NCI-H1436 treated with DMSO at 0.1 percent for 48 hours (cell line): ENCODE results near the gene AP5Z1.

Source experiments
- DNase-seq: peaks from one replicate; lab custom pipeline; 2025; lab: John Stamatoyannopoulos, UW

The AP5Z1 gene

DNA sequence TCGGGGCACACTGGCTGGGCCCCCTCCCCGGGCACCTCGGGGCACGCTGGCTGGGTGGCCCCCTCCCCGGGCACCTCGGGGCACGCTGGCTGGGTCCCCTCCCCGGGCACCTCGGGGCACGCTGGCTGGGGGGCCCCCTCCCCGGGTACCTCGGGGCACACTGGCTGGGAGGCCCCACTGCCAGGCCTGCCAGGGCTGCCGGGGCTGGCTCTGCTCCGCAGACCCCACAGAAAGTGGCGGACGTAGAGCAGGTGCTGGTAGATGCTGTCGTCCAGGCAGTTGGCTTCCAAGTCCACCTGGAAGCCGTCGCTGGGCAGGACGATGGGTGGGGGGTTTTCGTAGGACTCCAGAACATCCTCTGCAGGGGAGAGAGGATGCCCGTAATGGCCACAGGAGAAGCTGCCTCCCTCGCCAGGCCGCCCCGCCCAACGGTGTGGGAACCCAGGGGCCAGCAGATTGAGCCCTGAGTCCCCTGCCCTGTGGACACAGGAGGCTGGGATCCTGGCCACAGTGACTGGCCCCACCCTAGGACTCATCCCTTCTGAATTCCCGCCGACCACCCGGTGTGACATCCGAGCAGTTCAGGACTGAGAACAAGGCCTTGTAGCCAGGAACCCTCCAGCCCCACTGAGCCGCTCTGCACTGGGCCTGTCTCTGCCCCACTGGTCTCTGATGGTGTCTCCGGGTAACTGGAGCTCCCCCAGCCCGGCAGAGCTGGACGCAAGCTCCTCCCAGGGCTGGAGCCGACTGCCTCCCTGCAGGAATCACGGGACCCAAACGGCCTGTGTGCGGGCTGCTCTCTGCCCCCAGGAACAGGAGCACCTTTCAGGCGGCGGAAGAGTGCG, 28.2 kb downstream of the AP5Z1 start:
- no peak for DNase-seq

DNA sequence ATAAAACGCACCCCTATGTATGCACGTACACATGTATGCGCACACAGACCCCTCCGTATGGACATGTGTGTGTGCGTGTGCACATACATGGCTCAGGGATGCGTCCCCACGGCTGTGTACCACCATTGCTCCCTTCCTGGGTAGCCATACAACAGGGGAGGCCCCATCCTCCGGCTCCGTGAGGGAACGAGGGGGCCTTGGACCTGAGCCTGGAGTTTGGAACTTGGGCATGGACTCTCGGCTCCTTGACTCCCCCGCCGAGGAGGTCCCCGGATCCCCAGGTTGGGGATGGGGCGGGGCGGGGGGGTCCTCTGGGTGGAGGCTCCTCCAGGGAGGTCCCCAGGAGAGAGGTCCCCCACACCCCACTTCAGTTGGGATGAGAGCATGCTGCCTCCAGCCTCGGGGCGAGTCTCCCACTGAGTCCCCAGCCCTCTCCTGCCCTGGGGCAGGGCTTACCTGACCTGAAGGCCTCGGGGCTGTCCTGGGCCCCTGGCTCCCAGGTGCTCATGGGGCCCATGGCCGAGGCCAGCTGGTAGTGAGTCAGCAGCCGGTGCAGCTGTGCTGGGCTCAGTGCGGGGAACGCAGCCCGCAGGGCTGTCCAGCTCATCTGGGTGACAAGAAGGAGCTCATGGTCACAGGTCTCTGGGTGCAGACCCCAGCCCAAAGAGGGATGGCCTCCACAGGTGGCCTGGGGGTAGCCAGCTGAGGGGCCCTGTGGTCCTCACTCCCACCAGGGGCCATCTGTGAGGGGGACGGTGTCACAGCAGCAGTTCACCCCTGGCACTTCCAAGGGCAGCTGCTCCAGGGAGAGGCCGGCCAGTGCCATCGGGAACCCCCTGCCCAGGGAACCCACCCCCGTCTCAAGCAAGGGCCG, 29.9 kb downstream of the AP5Z1 start:
- no peak for DNase-seq

DNA sequence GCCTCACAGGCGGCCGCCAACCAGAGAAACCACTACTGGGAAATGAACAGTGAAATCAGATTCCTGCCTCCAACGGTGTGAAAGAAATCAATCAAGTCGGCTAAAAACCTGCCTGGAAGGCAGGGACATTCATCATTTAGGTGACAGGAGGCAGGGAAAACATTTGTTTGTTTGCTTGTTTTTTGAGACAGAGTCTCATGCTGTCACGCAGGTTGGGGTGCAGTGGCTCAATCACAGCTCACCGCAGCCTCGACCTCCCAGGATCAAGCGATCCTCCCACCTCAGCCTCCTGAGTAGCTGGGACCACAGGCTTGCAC, 30.5 kb downstream of the AP5Z1 start:
- DNase-seq, result no peak

DNA sequence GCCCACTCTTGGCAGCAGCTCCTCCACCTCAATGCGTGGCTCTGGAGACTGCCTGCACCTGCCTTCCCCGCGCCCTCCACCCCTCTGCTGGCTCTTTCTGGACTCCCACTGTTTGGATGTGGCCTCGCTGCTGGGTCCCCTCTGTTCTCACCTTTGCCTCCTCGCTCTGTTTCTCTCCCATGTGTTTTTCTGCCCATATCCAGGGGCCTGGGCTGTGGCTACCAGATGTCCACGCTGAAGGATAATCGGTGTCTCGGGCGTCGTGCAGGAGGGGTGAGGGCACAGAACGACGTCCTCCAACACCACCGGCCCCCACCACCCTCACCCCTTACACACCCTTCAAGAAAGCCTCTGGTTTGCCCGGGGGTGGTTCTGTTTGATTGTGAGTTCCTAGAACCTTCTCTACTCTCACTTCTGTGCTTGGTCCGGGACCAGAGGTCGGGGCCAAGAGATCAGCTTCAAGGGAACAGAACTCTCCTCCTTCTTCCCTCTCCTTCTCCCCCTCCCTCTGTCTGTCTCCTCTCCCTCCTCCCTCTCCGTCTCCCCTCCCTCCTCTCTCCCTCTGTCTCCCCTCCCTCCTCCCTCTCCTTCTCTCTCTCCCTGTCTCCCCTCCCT, 31.7 kb downstream of the AP5Z1 start:
- DNase-seq, result no peak

DNA sequence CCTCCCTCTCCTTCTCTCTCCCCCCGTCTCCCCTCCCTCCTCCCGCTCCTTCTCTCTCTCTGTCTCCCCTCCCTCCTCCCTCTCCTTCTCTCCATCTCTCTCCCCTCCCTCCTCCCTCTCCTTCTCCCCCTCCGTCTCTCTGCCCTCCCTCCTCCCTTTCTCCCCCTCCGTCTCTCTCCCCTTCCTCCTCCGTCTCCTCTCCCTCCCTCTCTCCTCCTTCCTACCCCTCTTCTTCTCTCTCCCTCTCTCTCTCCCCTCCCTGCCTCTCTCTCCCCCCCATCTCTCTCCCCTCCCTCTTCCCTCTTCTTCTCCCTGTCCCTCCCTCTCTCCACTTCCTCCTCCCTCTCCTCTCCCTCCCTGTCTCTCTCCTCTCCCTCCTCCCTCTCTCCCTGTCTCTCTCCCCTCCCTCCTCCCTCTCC, 32.2 kb downstream of the AP5Z1 start:
- no peak for DNase-seq

DNA sequence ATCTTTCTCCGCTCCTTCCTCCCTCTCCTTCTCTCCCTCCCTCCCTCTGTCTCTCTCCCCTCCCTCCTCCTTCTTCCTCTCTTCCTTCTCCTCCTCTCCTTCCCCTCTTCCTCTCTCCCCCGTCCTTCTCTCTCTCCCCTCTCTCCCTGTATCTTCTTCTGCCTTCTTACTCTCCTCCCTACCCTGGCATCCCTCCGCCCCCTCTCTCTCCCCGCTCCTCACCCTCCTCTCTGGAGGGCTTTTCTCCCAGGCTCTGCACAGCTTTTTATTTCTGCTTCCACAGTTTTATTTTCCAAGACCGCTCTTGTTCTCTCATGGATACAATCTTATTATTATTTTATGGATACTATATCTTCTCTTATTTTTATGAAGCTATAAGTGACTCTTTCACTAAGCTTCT, 32.6 kb downstream of the AP5Z1 start:
- no peak for DNase-seq

DNA sequence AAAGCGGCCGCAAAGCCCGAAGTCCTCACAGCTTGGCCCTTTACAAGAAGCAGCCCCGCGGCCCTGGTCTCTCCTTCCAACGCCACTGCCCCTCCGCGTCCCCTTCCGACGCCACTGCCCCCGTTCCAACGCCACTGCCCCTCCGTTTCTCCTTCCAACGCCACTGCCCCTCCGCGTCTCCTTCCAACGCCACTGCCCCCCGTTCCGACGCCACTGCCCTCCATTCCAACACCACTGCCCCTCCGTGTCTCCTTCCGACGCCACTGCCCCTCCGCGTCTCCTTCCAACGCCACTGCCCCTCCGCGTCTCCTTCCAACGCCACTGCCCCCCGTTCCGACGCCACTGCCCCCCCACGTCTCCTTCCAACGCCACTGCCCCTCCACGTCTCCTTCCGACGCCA, 33.1 kb downstream of the AP5Z1 start:
- DNase-seq, result no peak

DNA sequence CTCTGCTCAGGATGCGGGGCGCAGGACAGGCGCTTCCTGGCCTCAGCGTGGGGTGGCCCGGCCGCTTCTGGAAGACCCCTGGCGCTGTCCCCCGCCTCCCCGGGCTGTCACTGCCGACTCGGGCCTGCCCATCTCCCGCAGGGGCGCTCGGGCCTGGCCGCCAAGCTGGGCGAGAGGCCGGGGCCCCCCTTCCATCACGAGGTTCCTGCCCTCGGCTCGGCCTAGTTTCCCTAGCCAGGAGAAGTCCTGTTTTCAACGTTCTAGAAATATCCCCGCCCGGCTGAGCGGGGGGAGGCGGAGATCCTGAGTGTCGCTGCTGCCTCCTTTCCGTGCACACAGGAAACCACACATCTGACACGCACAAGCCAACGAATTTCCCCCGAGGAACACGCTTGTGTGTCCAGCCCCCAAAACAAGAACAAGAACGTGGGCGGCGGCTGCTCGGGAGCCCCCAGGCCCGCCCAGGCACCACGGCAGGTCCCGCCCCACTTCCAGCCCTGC, 33.7 kb downstream of the AP5Z1 start:
- DNase-seq, result no peak

DNA sequence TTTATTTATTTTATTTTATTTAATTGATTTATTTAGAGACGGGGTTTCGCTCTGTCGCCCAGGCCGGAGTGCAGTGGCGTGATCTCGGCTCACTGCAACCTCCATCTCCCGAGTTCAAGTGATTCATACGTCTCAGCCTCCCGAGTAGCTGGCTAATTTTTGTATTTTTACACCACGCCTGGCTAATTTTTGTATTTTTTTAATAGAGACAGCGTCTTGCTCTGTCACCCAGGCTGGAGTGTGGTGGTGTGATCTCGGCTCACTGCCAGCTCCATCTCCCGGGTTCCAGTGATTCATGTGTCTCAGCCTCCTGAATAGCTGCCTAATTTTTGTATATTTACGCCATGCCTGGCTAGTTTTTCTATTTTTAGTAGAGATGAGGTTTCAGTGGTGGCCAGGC, 34.2 kb downstream of the AP5Z1 start:
- DNase-seq, result no peak

DNA sequence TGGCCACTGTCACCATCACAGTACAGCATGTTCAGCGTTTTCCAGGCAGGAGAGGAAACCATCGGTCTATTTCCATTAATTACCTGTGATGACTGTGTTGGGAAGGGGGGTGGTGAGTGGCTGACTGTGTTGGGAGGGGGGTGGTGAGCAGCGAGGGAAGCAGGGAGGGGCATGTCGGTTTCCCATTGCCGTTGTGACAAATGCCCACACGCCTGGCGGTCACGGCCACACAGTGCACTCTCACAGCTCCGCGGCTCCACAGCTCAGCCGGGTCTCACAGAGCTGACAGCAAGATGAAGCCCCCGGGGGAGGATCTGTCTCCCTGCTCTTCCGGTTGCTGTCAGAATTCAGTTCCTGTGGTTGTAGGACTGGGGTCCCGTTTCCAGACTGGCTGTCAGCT, 39.0 kb downstream of the AP5Z1 start:
- DNase-seq, result no peak

DNA sequence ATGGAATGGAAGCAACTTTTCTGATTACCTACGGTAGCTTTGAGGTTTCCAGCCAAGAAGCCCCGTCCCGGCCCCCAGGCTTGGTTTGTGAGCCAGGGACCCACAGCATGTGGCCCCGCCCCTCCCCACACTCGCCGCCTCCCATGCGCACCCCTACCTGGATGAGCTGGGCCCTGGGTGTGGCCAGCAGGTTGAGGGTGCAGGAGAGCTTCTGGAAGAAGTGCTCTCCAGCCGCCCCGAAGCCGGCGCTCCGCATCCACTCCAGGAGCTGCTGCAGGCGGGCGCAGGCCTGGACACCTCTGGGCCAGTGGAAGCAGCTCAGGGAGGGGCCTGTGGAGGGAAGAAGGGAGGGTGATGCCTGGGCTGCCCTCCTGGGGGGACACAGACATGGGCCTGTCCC, 39.7 kb downstream of the AP5Z1 start:
- DNase-seq, result no peak

DNA sequence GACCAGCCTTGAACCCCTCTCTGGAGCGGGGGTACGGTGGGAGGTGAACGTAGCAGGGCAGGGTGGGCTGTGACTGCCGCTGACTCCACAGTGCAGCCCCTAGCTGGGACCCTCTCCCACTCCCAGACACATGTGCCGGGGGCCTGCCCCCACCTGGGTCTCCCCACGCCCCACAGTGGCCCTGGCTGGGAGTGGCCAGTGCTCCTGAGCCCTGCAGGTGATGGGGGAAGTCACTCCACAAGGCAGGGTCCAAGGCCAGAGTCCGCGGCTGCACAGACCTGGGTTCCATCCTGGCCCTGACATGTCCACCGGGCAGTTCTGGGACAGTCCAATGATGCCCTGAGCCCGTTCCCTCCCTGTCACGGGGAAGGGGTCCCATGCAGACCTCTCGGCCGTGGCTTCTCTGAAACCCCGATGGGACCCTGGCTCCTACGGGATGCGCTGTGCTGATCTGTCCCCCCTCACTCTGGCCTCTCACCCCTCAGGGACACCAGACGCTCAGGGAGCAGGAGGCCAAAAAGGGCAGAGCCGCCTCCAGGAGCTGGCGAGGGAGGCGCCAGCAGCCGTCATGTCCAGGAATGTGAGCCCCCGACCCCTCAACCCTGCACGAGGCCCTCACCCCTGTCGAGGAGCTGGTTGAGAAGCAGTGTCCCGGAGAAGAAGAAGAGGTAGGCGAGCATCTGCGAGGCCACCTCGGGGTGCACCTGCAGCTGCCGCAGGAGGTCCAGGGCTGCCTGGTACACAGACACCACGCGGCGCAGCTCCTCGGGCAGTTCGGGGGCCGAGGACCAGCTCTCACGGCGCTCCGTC, 40.4 kb downstream of the AP5Z1 start:
- no peak for DNase-seq

DNA sequence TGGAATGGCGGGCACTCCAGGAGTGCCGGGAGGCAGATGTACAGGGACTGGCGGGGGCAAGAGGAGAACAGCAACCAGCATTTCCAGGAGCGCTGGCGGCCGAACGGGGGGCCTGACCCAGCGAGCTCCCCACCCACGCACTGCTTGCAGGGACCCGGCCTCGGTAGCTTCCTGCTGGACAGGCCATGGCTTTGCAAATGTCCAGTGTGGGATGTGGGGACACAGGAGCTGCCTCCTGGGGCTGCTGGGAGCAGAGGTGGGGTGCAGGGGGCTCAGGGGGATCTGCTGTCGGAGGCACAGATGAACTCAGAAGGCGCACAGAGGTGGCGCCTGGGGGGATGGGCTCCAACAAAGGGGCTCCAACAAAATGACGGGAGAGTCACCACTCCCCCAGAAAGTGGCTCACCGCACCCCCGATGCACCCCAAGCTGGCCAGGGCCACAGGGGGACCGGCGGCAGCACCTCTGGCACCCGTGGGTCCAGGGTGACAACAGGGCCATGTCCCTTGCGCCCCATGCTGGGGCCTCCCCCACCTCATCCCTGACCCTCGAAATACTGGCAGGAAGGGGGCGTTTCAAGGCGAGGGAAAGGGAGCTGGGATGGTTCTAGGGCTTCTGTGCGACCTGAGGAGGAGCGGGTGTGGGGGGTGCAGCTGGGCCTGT, 41.1 kb downstream of the AP5Z1 start:
- DNase-seq, result no peak

DNA sequence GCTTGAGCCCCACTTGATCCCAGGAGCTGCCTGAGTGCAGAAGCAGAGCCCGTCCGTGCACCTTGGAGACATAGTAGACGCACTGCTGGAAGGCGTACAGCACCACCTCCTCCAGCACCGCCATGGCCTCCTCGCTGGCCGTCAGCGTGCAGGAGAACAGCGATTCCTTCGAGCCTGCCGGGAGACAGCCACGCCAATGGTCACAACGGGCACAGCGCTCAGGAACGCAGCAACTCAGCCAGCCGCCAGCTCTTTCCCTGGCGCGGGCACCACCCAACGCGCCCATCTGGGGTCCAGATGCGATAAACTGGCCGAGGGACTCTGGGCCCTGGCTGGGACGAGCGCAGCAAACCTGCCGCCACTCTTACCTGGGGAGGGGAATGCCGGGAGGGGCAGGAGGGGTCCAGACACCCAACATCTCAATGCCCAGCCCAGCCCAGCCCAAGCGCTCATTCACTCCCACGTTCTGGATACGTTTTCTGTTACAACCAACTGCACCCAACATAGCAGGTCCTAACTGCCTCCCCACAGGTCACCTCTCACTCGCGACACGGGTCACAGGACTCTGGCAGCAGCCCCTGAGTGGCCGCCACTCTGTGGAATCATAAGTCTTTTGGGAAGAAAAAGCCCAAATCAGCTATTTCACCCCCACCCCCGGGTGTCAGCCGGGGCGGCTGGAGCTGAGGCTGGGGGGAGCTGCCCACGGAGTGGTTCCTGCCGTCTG, 41.9 kb downstream of the AP5Z1 start:
- DNase-seq, result no peak

DNA sequence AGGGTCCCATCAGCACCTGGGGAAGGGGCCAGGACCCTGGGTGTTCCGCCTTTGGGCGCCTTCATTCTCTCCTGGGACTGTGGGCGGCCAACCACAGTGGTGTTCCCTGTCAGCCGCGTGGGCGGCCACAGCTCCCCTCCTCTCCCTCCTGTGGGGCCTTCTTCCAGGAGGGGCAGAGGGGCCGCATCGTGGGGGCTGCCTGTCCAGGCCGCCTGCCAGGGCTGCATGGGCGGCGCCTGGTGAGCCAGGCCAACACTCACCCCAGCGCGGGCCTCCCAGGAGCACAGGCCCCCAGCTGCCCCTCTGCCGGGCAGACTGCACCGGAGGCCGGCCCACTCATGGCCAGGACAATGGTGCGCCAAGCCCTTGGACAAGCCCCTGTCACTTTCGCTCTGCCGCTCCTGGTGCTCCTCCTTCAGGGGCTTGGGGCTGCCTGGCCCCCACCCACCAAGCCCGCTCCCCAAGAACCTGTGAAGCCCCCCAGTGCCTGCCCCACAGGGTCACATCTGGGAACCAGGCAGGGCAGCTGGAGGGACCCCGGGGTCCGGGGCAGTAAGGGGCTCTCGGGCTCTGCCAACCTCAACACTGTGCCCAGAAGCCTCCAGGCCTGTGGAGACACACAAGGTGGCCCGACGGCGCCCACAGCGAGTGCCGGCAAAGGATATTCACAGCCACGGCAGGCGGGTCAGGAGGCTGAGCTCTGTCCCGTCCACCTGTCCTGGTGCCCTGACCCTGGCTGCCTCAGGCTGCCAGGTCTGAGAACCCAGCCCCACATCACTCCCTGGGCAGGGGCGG, 42.8 kb downstream of the AP5Z1 start:
- no peak for DNase-seq

DNA sequence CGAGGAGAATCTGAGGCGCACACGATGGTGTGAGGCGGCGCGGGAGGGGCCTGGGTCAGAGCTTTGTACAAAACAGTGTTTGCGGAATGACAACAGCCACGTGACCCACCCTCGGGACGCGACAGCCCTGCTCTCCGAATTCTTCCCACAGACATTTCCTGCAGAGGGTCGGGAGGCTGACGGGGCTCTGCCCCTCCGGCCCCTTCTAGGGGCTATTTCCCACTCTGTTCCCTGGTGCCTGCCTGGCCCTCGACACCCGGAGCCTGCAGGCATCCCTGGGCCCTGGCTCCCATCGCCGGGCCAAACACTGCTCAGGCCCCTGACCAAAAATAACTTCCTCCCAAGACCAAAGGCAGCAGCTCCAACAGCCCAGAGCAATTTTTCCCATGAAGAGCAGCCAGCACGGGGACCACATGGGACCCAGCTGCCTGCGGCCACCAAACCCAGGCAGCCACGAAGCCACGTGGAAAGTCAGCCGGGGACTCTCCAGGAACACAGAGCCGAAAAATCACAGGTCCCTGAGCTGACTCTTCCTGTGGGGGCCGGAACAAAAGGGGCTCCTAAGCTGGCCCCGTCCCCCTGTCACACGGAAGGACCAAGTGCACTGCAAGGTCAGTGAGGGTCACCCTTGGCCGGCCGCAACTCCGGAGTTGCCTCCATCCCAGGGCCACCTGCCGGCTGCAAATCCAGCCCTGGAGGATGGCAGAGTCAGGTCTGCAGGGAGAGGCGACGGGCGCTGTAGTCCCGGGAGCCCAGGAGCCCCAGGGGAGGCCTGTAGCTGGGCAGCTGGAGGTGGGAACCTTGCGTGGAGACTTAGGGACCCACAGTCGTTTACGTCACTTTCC, 44.4 kb downstream of the AP5Z1 start:
- no peak for DNase-seq

DNA sequence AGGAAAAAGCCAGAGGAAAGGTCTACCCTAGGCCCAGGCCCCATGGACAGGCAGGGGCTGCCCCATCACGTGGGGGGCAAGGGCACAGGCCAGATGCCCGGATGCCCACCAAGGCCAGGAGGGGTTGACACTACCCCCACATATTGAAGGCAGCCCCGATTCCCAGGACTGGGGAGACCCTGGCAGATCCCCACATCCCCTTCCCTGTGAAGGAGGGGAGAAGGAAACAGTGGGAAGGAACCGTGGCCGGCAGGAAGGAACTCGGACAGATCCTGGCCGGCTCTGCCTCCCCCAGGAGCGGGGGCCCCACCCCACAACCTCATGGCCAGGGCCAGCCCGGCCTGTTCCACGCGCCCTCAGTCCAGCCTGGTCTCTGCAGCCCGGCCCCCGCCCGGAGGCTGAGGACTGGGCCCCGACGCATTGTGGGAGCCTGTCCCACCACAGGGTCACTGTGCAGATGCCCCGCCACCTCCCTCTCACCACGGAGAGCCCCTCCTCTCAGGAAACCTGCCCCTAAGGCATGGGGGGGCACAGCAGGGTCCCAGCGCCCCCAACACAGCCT, 45.1 kb downstream of the AP5Z1 start:
- DNase-seq, result no peak

DNA sequence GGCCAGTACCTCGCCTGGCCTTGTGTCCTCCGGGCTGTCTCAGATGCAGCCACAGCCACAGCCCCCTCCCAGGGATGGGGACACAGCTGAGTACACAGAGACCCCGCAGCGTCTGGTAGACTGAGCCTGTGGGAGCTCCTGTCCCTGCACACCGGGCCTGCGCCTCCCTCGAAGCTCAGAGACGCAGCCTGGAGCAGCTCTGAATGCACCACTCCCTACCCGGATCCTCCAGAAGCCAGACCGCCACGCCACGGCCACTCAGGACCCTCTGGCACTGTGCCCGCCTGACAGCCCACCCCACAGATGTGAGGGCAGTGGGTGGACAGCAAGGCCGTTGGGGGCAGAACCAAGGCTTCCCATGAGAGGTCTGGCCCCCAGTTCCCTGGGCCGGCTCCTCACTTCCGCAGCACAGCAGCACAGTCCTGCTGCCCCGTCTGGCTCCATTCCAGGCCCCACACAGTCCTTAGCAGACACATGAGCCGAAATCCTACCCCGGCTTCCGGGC, 45.6 kb downstream of the AP5Z1 start:
- DNase-seq, result no peak
